DOHH2 (cell line): ENCODE data around the gene DTNB.

ENCODE experiments used
- H3F3A ChIP-seq: fragments of 200-600 bp; sonication (generic), shearing (Covaris generic); 2 replicates; pipeline ENCODE4 v1.6.0; 2016; ENCODE audit warnings: antibody characterized with exemption, mild to moderate bottlenecking; ENCODE audit not compliant: control insufficient read depth, insufficient read depth
- H3K27ac ChIP-seq: fragments of 200-600 bp; sonication (generic); 2 replicates; pipeline ENCODE4 v1.5.1; 2014; ENCODE audit warnings: low read depth, mild to moderate bottlenecking, low read length, moderate library complexity
- H3K27me3 ChIP-seq: fragments of 200-600 bp; sonication (generic); 2 replicates; pipeline ENCODE4 v1.6.1; 2014; ENCODE audit warnings: mild to moderate bottlenecking, low read length, mixed read lengths; ENCODE audit not compliant: control insufficient read depth
- H3K36me3 ChIP-seq: fragments of 200-600 bp; sonication (generic); 2 replicates; pipeline ENCODE4 v1.6.1; 2014; ENCODE audit warnings: mild to moderate bottlenecking, low read length, moderate library complexity, mixed read lengths; ENCODE audit not compliant: control insufficient read depth
- H3K4me1 ChIP-seq: fragments of 200-600 bp; sonication (generic); 2 replicates; pipeline ENCODE4 v1.6.1; 2014; ENCODE audit warnings: mild to moderate bottlenecking, low read length, mixed read lengths; ENCODE audit not compliant: control insufficient read depth
- H3K4me2 ChIP-seq: fragments of 200-600 bp; sonication (generic); 2 replicates; pipeline ENCODE4 v1.6.0; 2014; ENCODE audit warnings: mild to moderate bottlenecking, low read length, moderate library complexity
- H3K4me3 ChIP-seq: fragments of 200-600 bp; sonication (generic); 2 replicates; pipeline ENCODE4 v1.5.1; 2014; ENCODE audit warnings: mild to moderate bottlenecking, low read length, mixed read lengths
- H3K79me2 ChIP-seq: fragments of 200-600 bp; sonication (generic); 2 replicates; pipeline ENCODE4 v1.6.1; 2014; ENCODE audit warnings: mild to moderate bottlenecking, low read length, mixed read lengths; ENCODE audit not compliant: control insufficient read depth
- H3K9me2 ChIP-seq: fragments of 200-600 bp; sonication (generic); replicated peaks from 2 replicates; pipeline ENCODE4 v1.6.1; 2014; ENCODE audit warnings: mild to moderate bottlenecking, low read length, mixed read lengths; ENCODE audit not compliant: control insufficient read depth
- H3K9me3 ChIP-seq: fragments of 200-600 bp; sonication (generic); 2 replicates; pipeline ENCODE4 v1.6.1; 2014; ENCODE audit warnings: antibody characterized with exemption, low read length, mixed read lengths; ENCODE audit not compliant: control insufficient read depth, insufficient read depth
- H4K20me1 ChIP-seq: fragments of 200-600 bp; sonication (generic); 2 replicates; pipeline ENCODE4 v1.6.0; 2014; ENCODE audit warnings: low read depth, mild to moderate bottlenecking, antibody characterized with exemption, low read length, moderate library complexity; ENCODE audit not compliant: control insufficient read depth, insufficient read depth
- CTCF ChIP-seq: fragments of 200-600 bp; sonication (generic); IDR thresholded peaks from one replicate; pipeline ENCODE4 v1.5.1; 2014; ENCODE audit warnings: antibody characterized with exemption, mild to moderate bottlenecking, low read depth, low read length; ENCODE audit not compliant: poor library complexity, severe bottlenecking
- EZH2phosphoT487 ChIP-seq: fragments of 200-600 bp; sonication (generic); IDR thresholded peaks from 2 replicates; pipeline ENCODE4 v1.6.1; 2017; ENCODE audit warnings: borderline replicate concordance, mild to moderate bottlenecking, antibody characterized with exemption, low read length, moderate library complexity, mixed read lengths

DTNB gene

GRCh38 chr2:25448808-25449207 is 224.6 kb downstream of the DTNB start:
- H3F3A ChIP-seq, result no peaks in the 10 kb centered on the region
- TF ChIP-seq EZH2phosphoT487 (no peak), CTCF (no peak)
- H3K4me3 ChIP-seq, result no peak overlapping the region
- H3K9me2 ChIP-seq, result no peaks in the 10 kb centered on the region
- no peaks in the 10 kb centered on the region for H3K27me3 ChIP-seq
- H3K4me1 ChIP-seq, result peaks cover 10% of the 10 kb centered on the region
- no peak overlapping the region for H3K4me2 ChIP-seq
- H3K9me3 ChIP-seq, result no peaks in the 10 kb centered on the region
- no peak overlapping the region for H3K27ac ChIP-seq
- H4K20me1 ChIP-seq, result no peaks in the 10 kb centered on the region
- H3K79me2 ChIP-seq, result no peaks in the 10 kb centered on the region
- H3K36me3 ChIP-seq, result no peaks in the 10 kb centered on the region

GRCh38 chr2:25447018-25447417 is 226.4 kb downstream of the DTNB start:
- Histone ChIP-seq H3K9me2 (no peaks in the 10 kb centered on the region), H3F3A (no peaks in the 10 kb centered on the region), H3K27me3 (no peaks in the 10 kb centered on the region), H3K27ac (no peak overlapping the region), H3K4me2 (no peak overlapping the region), H3K4me3 (no peak overlapping the region), H4K20me1 (no peaks in the 10 kb centered on the region), H3K4me1 (peaks cover 10% of the 10 kb centered on the region), H3K79me2 (no peaks in the 10 kb centered on the region), H3K9me3 (no peaks in the 10 kb centered on the region), H3K36me3 (no peaks in the 10 kb centered on the region)
- TF ChIP-seq EZH2phosphoT487 (no peak), CTCF (no peak)

GRCh38 chr2:25446122-25446521 is 227.3 kb downstream of the DTNB start:
- TF ChIP-seq EZH2phosphoT487, result no peak
- TF ChIP-seq CTCF, result no peak
- no peaks in the 10 kb centered on the region for H4K20me1 ChIP-seq
- H3F3A ChIP-seq, result no peaks in the 10 kb centered on the region
- H3K4me2 ChIP-seq, result no peak overlapping the region
- H3K27me3 ChIP-seq, result no peaks in the 10 kb centered on the region
- no peak overlapping the region for H3K4me3 ChIP-seq
- H3K9me2 ChIP-seq, result no peaks in the 10 kb centered on the region
- H3K36me3 ChIP-seq, result no peaks in the 10 kb centered on the region
- H3K27ac ChIP-seq, result no peak overlapping the region
- H3K9me3 ChIP-seq, result no peaks in the 10 kb centered on the region
- no peaks in the 10 kb centered on the region for H3K79me2 ChIP-seq
- peaks cover 10% of the 10 kb centered on the region for H3K4me1 ChIP-seq

GRCh38 chr2:25445464-25445863 is 227.9 kb downstream of the DTNB start:
- Histone ChIP-seq H3K36me3 (no peaks in the 10 kb centered on the region), H3K27me3 (no peaks in the 10 kb centered on the region), H3K27ac (no peak overlapping the region), H3K4me2 (no peak overlapping the region), H3K9me3 (no peaks in the 10 kb centered on the region), H3K79me2 (no peaks in the 10 kb centered on the region), H3K9me2 (no peaks in the 10 kb centered on the region), H3F3A (no peaks in the 10 kb centered on the region), H3K4me1 (peaks cover 10% of the 10 kb centered on the region), H4K20me1 (no peaks in the 10 kb centered on the region), H3K4me3 (no peak overlapping the region)
- no peak for TF ChIP-seq CTCF
- TF ChIP-seq EZH2phosphoT487, result no peak
